SK-N-SH (cell line): ENCODE results near the gene HEXIM1. TPM values are rescaled to one million over a fixed set of nuclear protein-coding genes. Genes with fewer than 3 reads are reported as not detected.

Source experiments
- CTCF ChIA-PET: fragments of 300-600, 350-600 bp; formaldehyde crosslinking; extraction: SDS; loops from one replicate; lab custom pipeline; 2021; lab: Yijun Ruan, JAX
- POLR2A ChIA-PET: fragments of 350-600 bp; sonication (Branson Sonifier 250); formaldehyde crosslinking; extraction: SDS; loops from one replicate; lab custom pipeline; 2020; ENCODE audit warnings: antibody characterized with exemption, inconsistent platforms; lab: Yijun Ruan, JAX
- DNase-seq: peaks from one replicate; pipeline ENCODE4 v3.0.0; 2012
- H2AFZ ChIP-seq: fragments of 200-600 bp; sonication (generic); 2 replicates; pipeline ENCODE4 v1.8.1; 2016; ENCODE audit warnings: antibody characterized with exemption, mild to moderate bottlenecking, low read depth
- H3F3A ChIP-seq: fragments of 200-600 bp; sonication (generic); replicated peaks from 2 replicates; pipeline ENCODE3; 2016; ENCODE audit warnings: antibody characterized with exemption, mild to moderate bottlenecking; ENCODE audit not compliant: insufficient read depth
- H3K27ac ChIP-seq, 2 experiments: fragments of 200-500 bp in 1 of 2; fragments of 200-600 bp in 1 of 2; sonication (Bioruptor generic) in 1 of 2; sonication (generic), shearing (Covaris generic) in 1 of 2; 2 replicates each; pipeline versions ENCODE4 v1.5.1 to v1.6.1; 2014 to 2016; ENCODE audit warnings: low read depth in 2 of 2, inconsistent platforms in 1 of 2, low read length in 1 of 2, mild to moderate bottlenecking in 1 of 2, mixed read lengths in 1 of 2
- H3K27me3 ChIP-seq: fragments of 200-600 bp; sonication (generic), shearing (Covaris generic); 2 replicates; pipeline ENCODE4 v1.6.1; 2016; ENCODE audit warnings: mixed run types; ENCODE audit not compliant: insufficient read depth
- H3K36me3 ChIP-seq, 2 experiments: fragments of 200-500 bp in 1 of 2; fragments of 200-600 bp in 1 of 2; sonication (Bioruptor generic) in 1 of 2; sonication (generic) in 1 of 2; replicated peaks in 1 of 2; 2 replicates each; pipeline versions ENCODE3 to v1.5.1; 2014 to 2016; ENCODE audit warnings: low read length in 1 of 2, mild to moderate bottlenecking in 1 of 2; ENCODE audit not compliant: insufficient read depth in 2 of 2, control insufficient read depth in 1 of 2
- H3K4me1 ChIP-seq, 2 experiments: fragments of 200-500 bp in 1 of 2; fragments of 200-600 bp in 1 of 2; sonication (Bioruptor generic) in 1 of 2; sonication (generic), shearing (Covaris generic) in 1 of 2; 2 replicates each; pipeline versions ENCODE4 v1.5.1 to v1.6.1; 2014 to 2016; ENCODE audit warnings: low read depth in 1 of 2, low read length in 1 of 2, mixed run types in 1 of 2; ENCODE audit not compliant: insufficient read depth in 2 of 2, control insufficient read depth in 1 of 2
- H3K4me2 ChIP-seq: fragments of 200-600 bp; sonication (generic), shearing (Covaris generic); 2 replicates; pipeline ENCODE4 v1.6.1; 2017; ENCODE audit warnings: mixed run types
- H3K4me3 ChIP-seq, 2 experiments: fragments of 200-500 bp in 1 of 2; fragments of 200-600 bp in 1 of 2; sonication (Bioruptor generic) in 1 of 2; sonication (generic), shearing (Covaris generic) in 1 of 2; 2 replicates each; pipeline versions ENCODE4 v1.5.1 to v1.8.1; 2014 to 2016; ENCODE audit warnings: low read depth in 2 of 2, inconsistent platforms in 1 of 2, low read length in 1 of 2, mild to moderate bottlenecking in 1 of 2, mixed read lengths in 1 of 2, moderate library complexity in 1 of 2
- H3K79me2 ChIP-seq: fragments of 200-600 bp; sonication (generic); 2 replicates; pipeline ENCODE4 v1.8.1; 2017; ENCODE audit warnings: mild to moderate bottlenecking; ENCODE audit not compliant: insufficient read depth
- H3K9ac ChIP-seq: fragments of 200-600 bp; sonication (generic); 2 replicates; pipeline ENCODE4 v1.6.1; 2017; ENCODE audit warnings: mixed run types
- H3K9me2 ChIP-seq: fragments of 200-600 bp; sonication (generic); 2 replicates; pipeline ENCODE4 v1.6.1; 2017; ENCODE audit warnings: mixed run types
- H3K9me3 ChIP-seq: fragments of 200-600 bp; sonication (generic); 2 replicates; pipeline ENCODE4 v1.6.1; 2017; ENCODE audit warnings: mixed run types, mild to moderate bottlenecking, moderate library complexity
- H4K20me1 ChIP-seq: fragments of 200-600 bp; sonication (generic); 2 replicates; pipeline ENCODE4 v1.6.1; 2017; ENCODE audit warnings: mild to moderate bottlenecking, mixed run types; ENCODE audit not compliant: insufficient read depth
- CHD2 ChIP-seq: fragments of 150-350 bp; IDR thresholded peaks from 2 replicates; pipeline ENCODE4 v1.6.1; 2018; ENCODE audit warnings: low read length; ENCODE audit not compliant: partially characterized antibody
- CTCF ChIP-seq: fragments of 200-600 bp; sonication (generic); IDR thresholded peaks from 2 replicates; pipeline ENCODE4 v1.6.1; 2017; ENCODE audit warnings: antibody characterized with exemption, mild to moderate bottlenecking, moderate library complexity
- EP300 ChIP-seq, 2 experiments: IDR thresholded peaks; 2 replicates each; pipeline versions ENCODE4 v1.4.0 to v1.6.1; 2012; ENCODE audit warnings: borderline replicate concordance in 1 of 2, low read depth in 1 of 2, low read length in 1 of 2
- FOXJ3 ChIP-seq: sonication (generic); formaldehyde crosslinking; IDR thresholded peaks from 2 replicates; pipeline ENCODE4 v1.5.1; 2020; ENCODE audit warnings: mild to moderate bottlenecking, missing genetic modification reagents
- FOXM1 ChIP-seq: IDR thresholded peaks from 2 replicates; pipeline ENCODE4 v1.4.0; 2012; ENCODE audit warnings: low read depth, mild to moderate bottlenecking
- GATA2 ChIP-seq: sonication (generic); formaldehyde crosslinking; IDR thresholded peaks from 2 replicates; pipeline ENCODE4 v1.5.0; 2020; ENCODE audit warnings: mild to moderate bottlenecking, missing genetic modification reagents
- IRF3 ChIP-seq: fragments of 150-350 bp; IDR thresholded peaks from 2 replicates; pipeline ENCODE4 v1.6.1; 2016; ENCODE audit warnings: mild to moderate bottlenecking, low read depth, low read length
- JUND ChIP-seq: IDR thresholded peaks from 2 replicates; pipeline ENCODE4 v1.4.0; 2012
- MAX ChIP-seq: IDR thresholded peaks from 2 replicates; pipeline ENCODE4 v1.4.0; 2012; ENCODE audit warnings: low read depth
- MEF2A ChIP-seq: IDR thresholded peaks from 2 replicates; pipeline ENCODE4 v1.4.0; 2012; ENCODE audit warnings: low read depth, borderline replicate concordance
- NRF1 ChIP-seq: IDR thresholded peaks from 2 replicates; pipeline ENCODE4 v1.6.1; 2012; ENCODE audit warnings: low read depth, mild to moderate bottlenecking, low read length
- POLR2AphosphoS5 ChIP-seq: IDR thresholded peaks from 2 replicates; pipeline ENCODE4 v1.6.1; 2012; ENCODE audit warnings: low read depth, low read length
- RAD21 ChIP-seq: IDR thresholded peaks from 2 replicates; pipeline ENCODE4 v1.6.1; 2012; ENCODE audit warnings: mild to moderate bottlenecking, low read length
- RCOR1 ChIP-seq: fragments of 150-350 bp; IDR thresholded peaks from 2 replicates; pipeline ENCODE4 v1.6.1; 2017; ENCODE audit warnings: antibody characterized with exemption, low read length
- REST ChIP-seq: IDR thresholded peaks from 2 replicates; pipeline ENCODE4 v1.6.1; 2012; ENCODE audit warnings: mild to moderate bottlenecking, low read depth, low read length, moderate library complexity
- RFX5 ChIP-seq: IDR thresholded peaks from 2 replicates; pipeline ENCODE4 v1.6.1; 2012; ENCODE audit warnings: mild to moderate bottlenecking, improper control_type of control experiment, low read length
- RXRA ChIP-seq: IDR thresholded peaks from 2 replicates; pipeline ENCODE4 v1.4.0; 2012; ENCODE audit warnings: low read depth, mild to moderate bottlenecking, borderline replicate concordance
- TAF1 ChIP-seq: IDR thresholded peaks from 2 replicates; pipeline ENCODE4 v1.6.1; 2012; ENCODE audit warnings: low read depth, mild to moderate bottlenecking, low read length, moderate library complexity, borderline replicate concordance
- USF2 ChIP-seq: fragments of 150-350 bp; IDR thresholded peaks from 2 replicates; pipeline ENCODE4 v1.6.1; 2017; ENCODE audit warnings: antibody characterized with exemption, low read length, low read depth, borderline replicate concordance
- YY1 ChIP-seq: IDR thresholded peaks from 2 replicates; pipeline ENCODE4 v1.4.0; 2012; ENCODE audit warnings: low read depth, mild to moderate bottlenecking
- ZBTB33 ChIP-seq: IDR thresholded peaks from 2 replicates; pipeline ENCODE4 v1.4.0; 2012; ENCODE audit warnings: low read depth, borderline replicate concordance
- WGBS: methylation state at CpG from one replicate; pipeline ENCODE4 v1.1.6; 2017; ENCODE audit warnings: low lambda C conversion rate; 5-methylcytosine and 5-hydroxymethylcytosine counted together
- polyA plus RNA-seq, 3 experiments: library from polyadenylated mRNA; depleted of rRNA; stranded (reverse); fragments of >200 nt; gene quantifications; 2 replicates each; pipeline ENCODE4 v1.2.3, GENCODE V29; 2012

HEXIM1 gene
- polyA plus RNA-seq, 1 of the 3 experiments (the other 2 are of a cell fraction), result 20.7 TPM

- no peak for TF ChIP-seq FOXJ3 (CRISPR knock-in tag)
- TF ChIP-seq RXRA, result no peak
- TF ChIP-seq GATA2 (CRISPR knock-in tag), result no peak
- TF ChIP-seq POLR2AphosphoS5, result no peak
- no peak for TF ChIP-seq ZBTB33
- TF ChIP-seq RCOR1, result no peak
These were observed 27.7 kb upstream of the HEXIM1 start (continued) for GRCh38 chr17:45120558-45120957.

GRCh38 chr17:45121055-45121454, 27.2 kb upstream of the HEXIM1 start:
- H3K27me3 ChIP-seq, result no peaks in the 10 kb centered on the region
- H3K9ac ChIP-seq, result no peak overlapping the region
- POLR2A ChIA-PET, result no interaction called here
- H3K79me2 ChIP-seq, result peaks cover 46% of the 10 kb centered on the region
- H3K36me3 ChIP-seq, result peaks cover 10 to 11% of the 10 kb centered on the region in 2 experiments
- H3K9me2 ChIP-seq, result no peaks in the 10 kb centered on the region
- no peaks in the 10 kb centered on the region for H3K9me3 ChIP-seq
- H3K4me2 ChIP-seq, result no peak overlapping the region
- DNase-seq, result no peak
- no peaks in the 10 kb centered on the region for H4K20me1 ChIP-seq
- peaks cover 18 to 29% of the 10 kb centered on the region in 2 experiments; a peak in 3 of 4 replicates for H3K4me1 ChIP-seq
- H3K4me3 ChIP-seq, result no peak overlapping the region
- CTCF ChIA-PET, result interaction anchor here (3.9 to 9.1 kb wide), 2 partner anchors 11 to 22 kb away, joined by 29 to 169 read pairs; partner anchors contain the start of genes ACBD4 and PLCD3
- peaks cover 13% of the 10 kb centered on the region for H3F3A ChIP-seq
- no peak overlapping the region for H3K27ac ChIP-seq
- TF ChIP-seq RCOR1 (no peak), RXRA (no peak), RAD21 (no peak), FOXM1 (no peak), JUND (no peak), YY1 (no peak), CTCF (no peak), EP300 (IDR thresholded peaks at IDR 0.05; ENCODE audit: borderline replicate concordance in 1 of 2, low read depth in 1 of 2, low read length in 1 of 2) (no peak), FOXJ3 (CRISPR knock-in tag) (no peak), REST (no peak), RFX5 (no peak), IRF3 (no peak), MEF2A (no peak), NRF1 (no peak), CHD2 (no peak), USF2 (no peak), TAF1 (no peak), MAX (no peak)
- no peak overlapping the region for H2AFZ ChIP-seq
- WGBS, result 95% methylated on average over 34 of the region's 45 CpGs
